Liver (tissue), 3 donors: ENCODE data around the gene SH2D6.

ENCODE experiments used
- CTCF ChIP-seq: fragments of 150-350 bp; IDR thresholded peaks from 2 replicates; pipeline ENCODE4 v1.5.1; 2017; ENCODE audit warnings: improper control_type of control experiment, low read depth, low read length; ENCODE audit not compliant: missing input control
- RAD21 ChIP-seq, 2 donors: IDR thresholded peaks; 2 replicates each; pipeline ENCODE4 v1.6.1; 2016; ENCODE audit warnings: antibody characterized with exemption in 2 of 2, mild to moderate bottlenecking in 2 of 2
- REST ChIP-seq: IDR thresholded peaks from 2 replicates; pipeline ENCODE4 v1.6.1; 2016; ENCODE audit warnings: antibody characterized with exemption, mild to moderate bottlenecking
- RXRA ChIP-seq, 2 donors: IDR thresholded peaks; 2 replicates each; pipeline ENCODE4 v1.6.1; 2017 to 2018; ENCODE audit warnings: antibody characterized with exemption in 2 of 2, mild to moderate bottlenecking in 1 of 2
- donor health status: healthy.
- donor health status: healthy.

GRCh38 chr2:85481818-85482777 is 63.6 kb downstream of the SH2D6 start:
- TF ChIP-seq CTCF (no peak), REST (no peak), RXRA (IDR thresholded peaks at IDR 0.05) (peak; percentile 27 to 44), RAD21 (IDR thresholded peaks at IDR 0.05) (peak; percentile 3 to 51)
